Parathyroid adenoma (tissue), 2 donors: ENCODE results near the gene NT5DC3.

Source experiments
- H2AFZ ChIP-seq: fragments of 300-600 bp; sonication (generic); one replicate; pipeline ENCODE4 v1.7.0; 2017; ENCODE audit warnings: antibody characterized with exemption, mild to moderate bottlenecking
- H3K27ac ChIP-seq: fragments of 300-600 bp; sonication (generic); one replicate; pipeline ENCODE4 v1.7.0; 2017
- H3K27me3 ChIP-seq: fragments of 300-600 bp; sonication (generic); one replicate; pipeline ENCODE4 v1.7.0; 2017; ENCODE audit warnings: low read length; ENCODE audit not compliant: control insufficient read depth, insufficient read depth
- H3K36me3 ChIP-seq: fragments of 300-600 bp; sonication (generic); one replicate; pipeline ENCODE4 v1.7.0; 2017; ENCODE audit warnings: low read length; ENCODE audit not compliant: control insufficient read depth, insufficient read depth
- H3K4me1 ChIP-seq: fragments of 300-600 bp; sonication (generic); one replicate; pipeline ENCODE4 v1.7.0; 2017; ENCODE audit warnings: control low read depth
- H3K4me2 ChIP-seq: fragments of 300-600 bp; sonication (generic); one replicate; pipeline ENCODE4 v1.7.0; 2017; ENCODE audit warnings: low read length
- H3K4me3 ChIP-seq: fragments of 300-600 bp; sonication (generic); one replicate; pipeline ENCODE4 v1.7.0; 2017; ENCODE audit warnings: low read depth, low read length
- H3K79me2 ChIP-seq: fragments of 300-600 bp; sonication (generic); one replicate; pipeline ENCODE4 v1.7.0; 2017; ENCODE audit warnings: control low read depth
- H3K9ac ChIP-seq: fragments of 300-600 bp; sonication (generic); one replicate; pipeline ENCODE4 v1.7.0; 2017; ENCODE audit warnings: mild to moderate bottlenecking
- H3K9me3 ChIP-seq: fragments of 300-600 bp; sonication (generic); one replicate; pipeline ENCODE4 v1.7.0; 2017; ENCODE audit warnings: low read length; ENCODE audit not compliant: control insufficient read depth
- CTCF ChIP-seq: fragments of 300-600 bp; sonication (generic); IDR thresholded peaks from one replicate; pipeline ENCODE4 v1.7.0; 2017; ENCODE audit warnings: antibody characterized with exemption, mild to moderate bottlenecking
- donor health status: primary hyperparathyroidism.

The NT5DC3 gene

GRCh38 chr12:103830730-103831320 is 10.2 kb downstream of the NT5DC3 start:
- Histone ChIP-seq H2AFZ (no peak overlapping the region), H3K4me2 (no peak overlapping the region), H3K27ac (no peak overlapping the region), H3K9ac (no peak overlapping the region), H3K27me3 (no peaks in the 10 kb centered on the region), H3K79me2 (no peaks in the 10 kb centered on the region), H3K4me1 (no peaks in the 10 kb centered on the region), H3K9me3 (no peaks in the 10 kb centered on the region), H3K4me3 (no peak overlapping the region), H3K36me3 (no peaks in the 10 kb centered on the region)
- no peak for TF ChIP-seq CTCF

- Histone ChIP-seq H3K4me2 (no peak overlapping the region), H3K9me3 (no peaks in the 10 kb centered on the region), H3K36me3 (no peaks in the 10 kb centered on the region), H3K27ac (no peak overlapping the region), H2AFZ (no peak overlapping the region), H3K79me2 (no peaks in the 10 kb centered on the region), H3K9ac (no peak overlapping the region), H3K4me3 (no peak overlapping the region), H3K27me3 (no peaks in the 10 kb centered on the region), H3K4me1 (no peaks in the 10 kb centered on the region)
- no peak for TF ChIP-seq CTCF
Measured at GRCh38 chr12:103830025-103830725, 10.9 kb downstream of the NT5DC3 start.

GRCh38 chr12:103829092-103829491 is 11.9 kb downstream of the NT5DC3 start:
- no peak overlapping the region for H2AFZ ChIP-seq
- TF ChIP-seq CTCF = no peak
- H3K9ac ChIP-seq = no peak overlapping the region
- H3K27me3 ChIP-seq = no peaks in the 10 kb centered on the region
- no peaks in the 10 kb centered on the region for H3K79me2 ChIP-seq
- no peaks in the 10 kb centered on the region for H3K36me3 ChIP-seq
- no peaks in the 10 kb centered on the region for H3K9me3 ChIP-seq
- no peak overlapping the region for H3K27ac ChIP-seq
- no peak overlapping the region for H3K4me3 ChIP-seq
- H3K4me1 ChIP-seq = no peaks in the 10 kb centered on the region
- no peak overlapping the region for H3K4me2 ChIP-seq

GRCh38 chr12:103827911-103828391 is 13.1 kb downstream of the NT5DC3 start:
- Histone ChIP-seq H3K9ac (no peak overlapping the region), H3K27ac (no peak overlapping the region), H3K4me3 (no peak overlapping the region), H3K4me2 (no peak overlapping the region), H3K36me3 (no peaks in the 10 kb centered on the region), H2AFZ (no peak overlapping the region), H3K27me3 (no peaks in the 10 kb centered on the region), H3K79me2 (no peaks in the 10 kb centered on the region), H3K9me3 (no peaks in the 10 kb centered on the region), H3K4me1 (peaks cover 3% of the 10 kb centered on the region)
- TF ChIP-seq CTCF = no peak
